Fibroblast of skin of back (primary cell): ENCODE data around the gene SMIM9.

Experiments used
- DNase-seq: peaks from one replicate; pipeline ENCODE4 v3.0.0-alpha.2; 2013

Gene SMIM9

DNA sequence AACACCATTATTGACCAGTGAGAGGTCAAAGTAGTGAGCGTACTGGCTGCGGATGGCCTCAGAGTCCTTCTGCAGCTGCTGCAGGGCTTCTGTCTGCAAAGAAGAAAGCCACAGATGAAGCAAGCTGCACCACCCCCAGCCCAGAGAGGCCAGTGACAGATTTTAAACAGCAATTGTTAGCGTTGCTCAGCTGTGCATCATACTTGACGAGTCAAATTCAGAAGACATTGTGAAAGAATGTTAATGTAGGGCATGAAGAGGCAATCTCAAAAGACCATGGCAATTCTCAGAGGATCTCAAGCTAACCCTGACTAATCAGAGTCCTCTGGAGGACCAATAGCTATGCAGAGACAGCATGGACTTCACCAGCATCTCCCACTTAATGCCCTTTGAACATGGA lies 55.2 kb downstream of the SMIM9 start:
- peak; percentile 18 for DNase-seq

DNA sequence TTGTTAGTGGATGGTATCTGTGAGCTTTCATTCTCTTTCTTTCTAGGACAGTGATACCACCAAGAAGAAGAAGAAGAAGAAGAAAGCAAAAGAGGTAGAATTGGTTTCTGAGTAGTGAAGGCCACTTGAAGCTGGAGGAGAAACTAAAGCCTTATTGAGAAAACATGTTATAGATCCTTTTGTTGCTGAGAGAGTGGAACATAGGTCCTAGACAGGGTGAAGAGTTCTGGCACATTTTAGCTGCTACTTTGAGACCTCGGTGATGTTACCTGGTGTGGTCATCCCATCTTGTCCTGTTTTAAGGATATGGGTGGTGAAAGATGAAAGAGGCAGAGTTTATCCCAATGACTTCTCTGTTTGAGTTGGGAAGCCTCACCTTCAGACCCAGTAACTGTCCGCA lies 57.7 kb downstream of the SMIM9 start:
- no peak for DNase-seq

DNA sequence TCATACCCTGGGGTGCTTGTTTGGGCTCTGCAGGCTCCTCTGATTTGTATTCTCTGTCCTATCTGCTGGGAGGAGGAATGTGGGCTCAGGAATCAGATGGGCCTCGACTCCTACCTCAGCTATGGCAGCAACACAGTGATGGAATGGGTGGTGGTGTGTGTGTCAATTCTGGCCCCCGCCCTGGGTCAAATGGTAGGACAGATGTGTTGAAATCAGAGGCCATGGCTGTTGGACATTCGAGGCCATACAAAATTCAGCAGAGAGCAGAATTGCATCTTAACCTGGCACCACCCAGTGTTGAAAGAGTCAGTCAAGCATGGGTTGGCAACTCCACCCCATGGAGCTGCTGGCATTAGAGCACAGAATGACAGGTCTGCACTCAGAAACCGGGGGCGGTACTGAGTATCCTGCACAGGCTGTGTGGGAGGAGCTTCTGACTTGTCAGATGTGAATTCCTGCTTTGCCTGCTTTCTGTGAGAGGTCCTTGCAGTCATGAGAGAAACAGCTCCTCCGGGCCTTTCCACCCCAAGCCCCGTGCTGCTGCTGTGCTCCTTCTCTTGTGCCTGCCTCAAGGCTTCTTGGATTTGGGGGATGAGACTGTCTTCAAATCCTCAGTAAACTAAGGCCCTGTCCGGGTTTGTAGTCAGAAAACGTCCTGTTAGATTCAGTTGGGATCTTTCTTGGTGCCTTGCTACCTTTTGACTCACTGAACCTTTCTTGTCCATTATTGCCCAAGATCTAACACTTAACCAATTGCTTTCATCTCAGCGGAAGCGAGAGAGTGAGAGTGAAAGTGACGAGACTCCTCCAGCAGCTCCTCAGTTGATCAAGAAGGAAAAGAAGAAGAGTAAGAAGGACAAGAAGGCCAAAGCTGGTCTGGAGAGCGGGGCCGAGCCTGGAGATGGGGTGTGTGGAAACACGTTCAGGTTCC lies 58.8 kb downstream of the SMIM9 start:
- DNase-seq: no peak

DNA sequence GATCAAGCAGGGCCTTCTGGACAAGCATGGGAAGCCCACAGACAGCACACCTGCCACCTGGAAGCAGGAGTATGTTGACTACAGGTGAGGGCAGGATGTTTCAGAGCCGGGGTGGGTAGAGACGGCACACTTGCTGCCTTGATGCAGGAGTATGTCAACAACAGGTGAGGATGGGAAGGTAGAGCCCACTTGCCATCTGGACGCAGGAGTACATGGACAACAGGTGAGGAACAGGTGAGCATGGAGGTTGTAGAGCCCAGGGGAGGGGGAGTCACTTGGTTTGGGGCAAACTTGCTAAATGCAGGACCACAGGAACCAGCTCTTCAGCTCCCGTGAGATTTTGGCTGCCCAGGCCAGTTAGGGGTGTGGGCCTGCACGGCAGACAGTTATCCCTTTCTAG lies 59.8 kb downstream of the SMIM9 start:
- no peak for DNase-seq
